OCI-LY3 (cell line): ENCODE results near the gene GALNS.

Source experiments
- H2AFZ ChIP-seq: fragments of 200-600, 300-600 bp; shearing (Covaris generic); 2 replicates; pipeline ENCODE4 v1.6.0; 2014; ENCODE audit warnings: antibody characterized with exemption, low read depth, low read length
- H3K27ac ChIP-seq: fragments of 200-600, 300-600 bp; sonication (generic); 2 replicates; pipeline ENCODE4 v1.5.1; 2014; ENCODE audit warnings: mild to moderate bottlenecking, low read length, moderate library complexity, mixed read lengths
- H3K27me3 ChIP-seq: fragments of 200-600, 300-600 bp; sonication (generic); 2 replicates; pipeline ENCODE4 v1.6.1; 2014; ENCODE audit warnings: low read depth, low read length, mixed read lengths
- H3K36me3 ChIP-seq: fragments of 200-600, 300-600 bp; sonication (generic); replicated peaks from 2 replicates; pipeline ENCODE3; 2014; ENCODE audit warnings: low read depth, low read length, mixed read lengths
- H3K4me1 ChIP-seq: fragments of 300-600, 200-600 bp; sonication (generic); 2 replicates; pipeline ENCODE4 v1.6.1; 2014; ENCODE audit warnings: low read length, mixed read lengths
- H3K4me2 ChIP-seq: fragments of 200-600, 300-600 bp; sonication (generic); 2 replicates; pipeline ENCODE4 v1.6.1; 2014; ENCODE audit warnings: low read length, mixed read lengths
- H3K4me3 ChIP-seq: fragments of 300-600, 200-600 bp; sonication (generic); 2 replicates; pipeline ENCODE4 v1.5.1; 2014; ENCODE audit warnings: antibody characterized with exemption, mild to moderate bottlenecking, low read length, moderate library complexity
- H3K79me2 ChIP-seq: fragments of 300-600, 200-600 bp; shearing (Covaris generic); 2 replicates; pipeline ENCODE4 v1.6.1; 2014; ENCODE audit warnings: mild to moderate bottlenecking, low read length, mixed read lengths
- H3K9ac ChIP-seq: fragments of 300-600, 200-600 bp; shearing (Covaris generic); 2 replicates; pipeline ENCODE4 v1.6.0; 2014; ENCODE audit warnings: mild to moderate bottlenecking, low read length, moderate library complexity
- H3K9me3 ChIP-seq: fragments of 200-600, 300-600 bp; shearing (Covaris generic); 2 replicates; pipeline ENCODE4 v1.6.1; 2014; ENCODE audit warnings: low read length, mixed read lengths; ENCODE audit not compliant: insufficient read depth
- H4K20me1 ChIP-seq: fragments of 200-600, 300-600 bp; sonication (generic); 2 replicates; pipeline ENCODE4 v1.6.1; 2016; ENCODE audit warnings: low read length, mixed read lengths; ENCODE audit not compliant: insufficient read depth
- CTCF ChIP-seq: fragments of 200-600, 300-600 bp; sonication (generic); IDR thresholded peaks from 2 replicates; pipeline ENCODE4 v1.5.1; 2014; ENCODE audit warnings: antibody characterized with exemption, low read length, low read depth
- EZH2phosphoT487 ChIP-seq: fragments of 200-600 bp; shearing (Covaris generic); IDR thresholded peaks from 2 replicates; pipeline ENCODE4 v1.6.1; 2018; ENCODE audit warnings: antibody characterized with exemption, mixed run types, low read depth

The GALNS gene

GRCh38 chr16:88809676-88810165 is 47.0 kb downstream of the GALNS start:
- H3K9me3 ChIP-seq = no peaks in the 10 kb centered on the region
- H3K4me2 ChIP-seq = peak overlapping the region; percentile 80
- H4K20me1 ChIP-seq = peaks cover 25% of the 10 kb centered on the region
- H3K4me3 ChIP-seq = peak overlapping the region; percentile 84
- no peaks in the 10 kb centered on the region for H3K27me3 ChIP-seq
- H3K4me1 ChIP-seq = peaks cover 16% of the 10 kb centered on the region
- peaks cover 44% of the 10 kb centered on the region for H3K36me3 ChIP-seq
- peak overlapping the region; percentile 73; the same call in 1 of the 2 replicates for H3K9ac ChIP-seq
- H3K79me2 ChIP-seq = peaks cover 40% of the 10 kb centered on the region
- TF ChIP-seq CTCF (no peak), EZH2phosphoT487 (no peak)
- no peak overlapping the region for H3K27ac ChIP-seq
- no peak overlapping the region for H2AFZ ChIP-seq

DNA sequence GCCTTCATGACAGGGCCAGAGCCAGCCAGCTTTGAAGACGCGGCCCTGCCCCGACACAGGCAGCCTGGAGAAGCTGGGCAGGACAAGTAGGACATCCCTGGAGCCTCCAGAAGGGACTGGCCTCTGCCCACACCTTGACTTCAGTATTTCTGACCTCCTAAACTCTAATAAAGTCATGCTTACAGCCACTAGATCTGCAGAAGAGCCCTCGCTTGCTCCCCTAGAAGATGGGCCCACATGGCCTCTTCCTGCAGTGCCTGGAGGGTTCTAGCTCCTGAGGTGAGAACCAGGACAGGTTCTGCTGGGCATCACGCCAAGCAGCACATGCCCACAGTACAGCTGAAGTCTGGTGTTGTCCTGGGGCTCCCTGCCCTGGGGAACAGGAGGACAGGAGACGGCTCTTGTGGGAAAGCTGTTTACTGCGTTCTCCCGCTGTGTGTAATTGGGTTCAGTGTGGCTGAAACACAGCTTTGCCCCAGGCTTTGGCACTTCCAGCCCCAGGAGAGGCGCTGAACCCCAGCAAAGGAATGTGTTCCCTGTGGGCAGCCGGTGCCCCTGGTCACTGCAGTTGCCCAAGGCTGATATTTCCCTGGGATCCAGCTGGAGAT is 47.6 kb downstream of the GALNS start:
- H3K4me1 ChIP-seq = peaks cover 17% of the 10 kb centered on the region
- no peak for TF ChIP-seq EZH2phosphoT487
- no peak for TF ChIP-seq CTCF
- H3K36me3 ChIP-seq = peaks cover 47% of the 10 kb centered on the region
- no peaks in the 10 kb centered on the region for H3K9me3 ChIP-seq
- no peak overlapping the region for H3K27ac ChIP-seq
- H4K20me1 ChIP-seq = peaks cover 26% of the 10 kb centered on the region
- no peak overlapping the region for H3K4me3 ChIP-seq
- peaks cover 45% of the 10 kb centered on the region for H3K79me2 ChIP-seq
- no peak overlapping the region for H2AFZ ChIP-seq
- H3K4me2 ChIP-seq = no peak overlapping the region
- no peak overlapping the region for H3K9ac ChIP-seq
- no peaks in the 10 kb centered on the region for H3K27me3 ChIP-seq

DNA sequence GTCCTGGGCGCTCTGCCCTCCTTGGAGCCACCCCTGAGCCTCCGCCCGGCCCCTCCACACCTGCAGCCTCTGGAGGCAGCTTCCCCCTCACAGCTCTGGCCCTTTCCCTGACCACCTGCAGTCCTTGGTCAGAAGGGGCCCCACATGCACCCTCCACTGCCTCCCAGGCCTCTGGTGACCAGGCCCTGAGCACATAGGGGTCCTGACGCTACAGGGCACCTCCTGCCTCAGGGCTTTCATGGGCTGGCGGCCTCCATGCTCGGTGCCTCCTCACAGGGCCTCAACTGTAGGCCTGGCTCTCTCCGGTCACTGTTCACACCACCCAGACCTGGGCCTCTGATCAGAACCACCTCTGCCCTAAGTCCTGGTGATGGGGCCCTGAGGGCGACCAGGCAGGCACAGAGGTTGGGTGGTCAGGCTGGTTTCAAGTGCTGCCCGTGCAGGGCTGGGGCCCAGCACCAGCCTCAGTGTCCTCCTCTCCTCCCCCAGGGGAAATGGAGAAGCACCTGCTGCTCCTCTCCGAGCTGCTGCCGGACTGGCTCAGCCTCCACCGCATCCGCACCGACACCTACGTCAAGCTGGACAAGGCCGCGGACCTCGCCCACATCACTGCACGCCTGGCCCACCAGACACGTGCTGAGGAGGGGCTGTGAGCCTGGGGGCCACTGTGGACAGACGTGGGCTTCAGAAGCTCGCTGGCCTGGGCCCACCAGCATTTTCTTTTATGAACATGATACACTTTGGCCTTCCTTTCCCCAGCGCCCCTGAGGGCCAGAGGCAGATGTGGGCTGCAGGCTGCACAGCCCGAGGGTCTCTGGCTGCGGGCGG is 48.9 kb downstream of the GALNS start:
- Histone ChIP-seq H3K27me3 (no peaks in the 10 kb centered on the region), H3K9me3 (no peaks in the 10 kb centered on the region), H3K79me2 (peaks cover 51% of the 10 kb centered on the region), H2AFZ (no peak overlapping the region), H3K36me3 (peaks cover 47% of the 10 kb centered on the region), H3K4me3 (no peak overlapping the region), H3K9ac (no peak overlapping the region), H3K4me1 (peaks cover 17% of the 10 kb centered on the region), H4K20me1 (peaks cover 26% of the 10 kb centered on the region), H3K4me2 (no peak overlapping the region), H3K27ac (no peak overlapping the region)
- TF ChIP-seq CTCF = no peak
- no peak for TF ChIP-seq EZH2phosphoT487

DNA sequence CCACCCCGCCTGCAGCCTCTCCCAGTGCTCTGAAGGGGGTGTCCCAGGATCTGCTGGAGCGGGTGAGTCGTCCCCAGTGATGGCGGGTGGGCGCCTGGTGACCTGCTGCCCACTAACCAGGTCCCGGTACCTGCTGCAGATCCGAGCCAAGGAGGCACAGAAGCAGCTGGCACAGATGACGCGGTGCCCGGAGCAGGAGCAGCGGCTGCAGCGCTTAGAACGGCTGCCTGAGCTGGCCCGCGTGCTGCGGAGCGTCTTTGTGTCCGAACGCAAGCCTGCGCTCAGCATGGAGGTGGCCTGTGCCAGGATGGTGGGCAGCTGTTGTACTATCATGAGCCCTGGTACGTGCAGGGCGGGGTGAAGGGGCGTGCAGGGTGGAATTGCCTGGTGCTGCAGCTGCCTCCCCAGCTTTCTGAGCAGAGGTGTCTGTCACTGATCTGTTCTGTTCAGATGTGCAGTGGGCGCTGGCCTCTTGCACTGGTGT is 49.6 kb downstream of the GALNS start:
- Histone ChIP-seq H3K9ac (no peak overlapping the region), H3K27ac (no peak overlapping the region), H4K20me1 (peaks cover 26% of the 10 kb centered on the region), H3K4me1 (peaks cover 18% of the 10 kb centered on the region), H3K9me3 (no peaks in the 10 kb centered on the region), H3K4me3 (no peak overlapping the region), H2AFZ (no peak overlapping the region), H3K36me3 (peaks cover 47% of the 10 kb centered on the region), H3K79me2 (peaks cover 51% of the 10 kb centered on the region), H3K4me2 (no peak overlapping the region), H3K27me3 (no peaks in the 10 kb centered on the region)
- TF ChIP-seq CTCF (no peak), EZH2phosphoT487 (no peak)
